GM18499 (cell line): ENCODE data around the gene LRRC27.

Source experiments
- ATAC-seq: cut with Tn5 transposase; IDR thresholded peaks from one replicate; pipeline ENCODE4 v1.9.1; 2021; ENCODE audit warnings: moderate number of reproducible peaks; ENCODE audit not compliant: insufficient read depth, unreplicated experiment

Gene LRRC27

DNA sequence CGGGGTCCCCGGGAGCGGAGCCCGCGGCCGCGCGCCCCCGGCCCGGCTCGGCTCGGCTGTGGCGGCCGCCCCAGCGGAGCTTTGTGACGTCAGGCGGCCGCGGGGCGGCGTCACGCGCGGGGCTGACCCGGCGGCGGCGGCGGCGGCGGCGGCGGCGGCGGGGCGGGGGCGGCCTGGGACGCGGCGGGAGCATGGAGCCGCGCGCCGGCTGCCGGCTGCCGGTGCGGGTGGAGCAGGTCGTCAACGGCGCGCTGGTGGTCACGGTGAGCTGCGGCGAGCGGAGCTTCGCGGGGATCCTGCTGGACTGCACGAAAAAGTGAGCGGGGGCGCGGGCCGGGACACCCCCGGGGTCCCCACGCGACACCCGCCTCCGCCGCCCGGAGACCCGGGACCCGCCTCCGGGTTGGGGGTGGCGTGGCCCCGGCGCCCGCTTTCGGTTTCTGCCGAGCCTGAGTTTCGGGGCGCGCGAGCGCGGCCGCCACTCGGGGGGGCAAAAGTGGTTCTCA, 65.1 kb downstream of the LRRC27 start, which contains the start of gene PWWP2B:
Gene PWWP2B (plus strand): TSS at position 165 of the 506 bp plus-strand sequence. CDS start 27 bp downstream, at position 192.
- no peak for ATAC-seq

DNA sequence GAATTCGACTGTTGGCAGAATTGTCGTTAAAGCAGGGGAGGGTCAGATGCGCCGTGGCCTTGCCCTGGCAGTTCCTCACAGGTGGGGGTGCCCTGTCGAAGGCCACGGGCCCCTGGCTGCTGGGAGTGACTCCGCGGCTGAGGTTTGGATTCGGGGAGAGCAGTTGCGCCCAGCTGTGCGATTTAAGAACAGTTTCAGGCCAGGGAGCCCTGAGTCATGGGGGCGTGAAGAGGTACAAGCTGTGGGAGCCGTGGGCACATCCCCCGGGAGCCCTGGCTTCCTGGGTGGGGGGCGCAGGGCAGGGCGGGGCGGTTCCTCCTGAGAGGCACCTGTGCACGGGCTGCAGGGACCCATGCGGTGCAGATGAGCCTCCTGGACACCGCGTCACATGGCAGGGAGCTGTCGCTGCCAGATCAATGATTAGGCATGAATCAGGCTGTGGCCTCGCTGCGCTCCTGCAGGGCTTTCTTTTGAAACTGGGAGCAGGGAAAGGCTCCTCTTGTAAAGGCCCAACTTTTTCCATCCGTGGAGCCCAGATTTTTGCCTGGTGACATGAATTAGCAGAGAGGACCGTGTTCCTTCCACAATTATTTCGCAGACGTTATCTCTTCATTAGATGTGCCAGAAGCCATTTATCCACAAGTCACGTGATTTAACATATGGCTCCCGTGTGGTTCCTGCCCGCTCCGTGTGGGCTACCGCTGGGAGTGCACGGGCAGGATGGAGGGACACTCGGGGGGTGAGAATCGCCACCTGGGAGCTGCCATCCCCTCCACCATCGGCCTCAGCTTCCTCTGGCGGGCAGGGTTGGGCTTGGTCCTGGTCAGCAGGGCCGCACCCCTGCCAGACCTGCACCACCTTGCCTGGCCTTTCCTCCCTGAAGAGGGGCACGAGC, 65.9 kb downstream of the LRRC27 start:
- no peak for ATAC-seq

DNA sequence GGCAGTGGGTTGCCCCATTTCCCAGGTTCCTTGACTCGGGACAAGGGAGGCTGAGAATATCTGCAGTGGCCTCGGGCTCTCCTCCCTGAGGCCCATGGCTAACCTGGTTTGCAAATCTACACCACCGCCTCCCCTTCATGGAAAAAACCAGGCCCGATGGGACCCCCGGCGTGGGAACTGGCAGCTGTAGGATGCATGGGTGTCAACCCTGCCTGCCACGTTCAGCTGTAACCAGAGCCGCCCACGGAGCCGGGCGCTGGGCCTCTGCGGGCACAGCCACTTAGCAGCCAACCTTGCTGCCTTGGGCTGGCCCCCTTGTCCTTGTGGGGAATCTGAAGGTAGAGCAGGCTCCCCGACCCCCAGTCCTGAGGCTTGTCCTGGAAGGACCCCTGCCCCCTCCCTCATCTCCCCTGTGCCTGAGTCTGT, 66.6 kb downstream of the LRRC27 start:
- no peak for ATAC-seq

DNA sequence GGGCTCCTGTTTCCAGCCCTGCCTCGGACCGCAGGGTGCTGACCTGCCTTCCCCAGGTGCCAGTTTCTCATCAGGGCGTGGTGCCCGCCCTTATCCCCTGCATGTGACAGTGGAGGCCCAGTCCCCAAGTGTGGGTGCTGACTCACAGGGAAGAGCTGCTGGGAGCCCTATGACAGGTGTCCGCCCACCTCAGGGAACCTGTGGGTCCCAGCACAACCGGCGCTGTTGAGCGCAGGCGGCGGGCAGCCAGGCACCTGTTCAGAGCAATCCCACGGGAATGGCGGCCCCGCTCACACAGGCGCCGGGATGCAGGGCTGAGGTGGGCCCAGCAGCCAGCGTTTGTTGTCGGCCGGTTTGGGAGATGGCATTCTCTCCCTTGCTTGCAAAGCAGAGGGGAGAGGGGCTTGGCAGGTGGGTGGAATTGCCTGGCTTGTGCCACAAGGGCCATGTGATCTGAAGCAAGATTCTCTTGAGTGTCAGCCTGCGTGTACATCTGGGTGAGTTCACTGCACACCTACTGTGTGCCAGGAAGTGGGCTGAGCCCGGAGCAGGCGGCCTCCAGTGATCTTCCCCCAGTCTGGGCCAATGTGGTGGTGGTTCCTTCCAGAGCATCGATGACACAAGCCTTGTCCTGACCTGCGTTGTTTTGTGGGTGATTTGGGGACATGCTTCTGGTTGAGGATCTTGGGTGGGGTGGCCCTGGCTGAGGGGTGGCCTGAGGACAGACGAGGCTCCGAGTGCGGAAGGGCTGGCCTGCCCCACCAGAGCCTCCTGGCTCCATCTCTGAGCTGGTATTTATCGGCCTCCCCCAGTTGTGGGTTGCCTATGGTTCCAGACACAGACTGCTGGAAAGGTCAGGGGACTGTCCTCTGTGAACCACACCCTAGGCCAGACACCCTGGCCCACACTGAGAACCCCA, 67.4 kb downstream of the LRRC27 start:
- no peak for ATAC-seq

DNA sequence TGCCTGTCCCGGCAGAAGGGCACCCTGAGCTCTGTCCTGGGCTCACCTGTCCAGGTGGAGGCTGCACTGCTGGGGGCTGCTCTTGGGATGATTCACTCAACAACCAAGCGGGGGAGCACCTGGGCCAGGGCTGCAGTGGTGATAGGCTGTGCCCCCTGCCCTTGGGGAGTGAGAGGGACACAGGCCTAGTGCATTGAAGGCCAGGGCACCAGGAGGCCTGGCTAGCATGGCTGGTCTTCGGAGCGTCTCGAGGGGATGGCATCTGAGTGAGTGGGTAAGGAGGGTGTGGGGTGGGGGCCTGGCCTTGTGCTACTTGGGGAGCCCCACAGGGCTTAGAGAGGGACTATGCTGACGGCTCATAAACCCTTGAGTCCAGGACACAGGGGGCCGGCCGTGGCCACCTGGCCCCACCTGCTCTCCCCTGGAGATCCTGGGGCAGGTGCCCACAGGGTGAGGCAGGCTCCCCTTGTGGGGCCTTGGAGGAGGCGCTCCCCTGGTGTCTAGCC, 68.1 kb downstream of the LRRC27 start:
- no peak for ATAC-seq

DNA sequence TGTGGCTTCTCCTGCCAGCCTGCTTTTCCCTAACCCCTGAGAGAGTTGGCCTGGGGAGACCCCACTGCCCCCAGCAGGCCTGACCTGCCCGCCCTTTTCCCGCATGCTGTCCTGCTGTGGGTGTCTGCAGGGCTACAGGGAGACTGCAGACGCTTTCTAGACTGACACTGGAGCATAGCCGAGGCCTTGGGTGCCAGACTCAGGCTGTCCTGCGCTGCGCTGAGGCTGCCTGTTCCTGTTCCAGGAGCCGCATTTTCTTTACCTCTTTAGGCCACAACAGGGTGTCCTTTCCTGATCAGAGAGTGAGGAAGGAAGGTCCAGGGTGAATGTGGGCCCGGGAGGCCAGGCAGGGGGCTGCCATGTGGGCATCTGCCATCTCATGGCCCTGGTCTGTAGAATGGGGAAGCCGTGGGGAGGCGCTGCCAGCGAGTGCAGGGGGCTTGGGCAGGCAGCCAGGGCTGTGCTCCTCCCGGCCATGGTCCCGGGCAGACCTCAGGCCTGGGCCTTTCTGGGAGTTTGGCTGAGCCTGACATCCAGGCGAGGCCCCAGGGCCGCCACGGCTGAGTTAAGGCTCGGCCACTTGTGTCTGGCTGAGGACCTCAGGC, 68.7 kb downstream of the LRRC27 start:
- ATAC-seq, result no peak

DNA sequence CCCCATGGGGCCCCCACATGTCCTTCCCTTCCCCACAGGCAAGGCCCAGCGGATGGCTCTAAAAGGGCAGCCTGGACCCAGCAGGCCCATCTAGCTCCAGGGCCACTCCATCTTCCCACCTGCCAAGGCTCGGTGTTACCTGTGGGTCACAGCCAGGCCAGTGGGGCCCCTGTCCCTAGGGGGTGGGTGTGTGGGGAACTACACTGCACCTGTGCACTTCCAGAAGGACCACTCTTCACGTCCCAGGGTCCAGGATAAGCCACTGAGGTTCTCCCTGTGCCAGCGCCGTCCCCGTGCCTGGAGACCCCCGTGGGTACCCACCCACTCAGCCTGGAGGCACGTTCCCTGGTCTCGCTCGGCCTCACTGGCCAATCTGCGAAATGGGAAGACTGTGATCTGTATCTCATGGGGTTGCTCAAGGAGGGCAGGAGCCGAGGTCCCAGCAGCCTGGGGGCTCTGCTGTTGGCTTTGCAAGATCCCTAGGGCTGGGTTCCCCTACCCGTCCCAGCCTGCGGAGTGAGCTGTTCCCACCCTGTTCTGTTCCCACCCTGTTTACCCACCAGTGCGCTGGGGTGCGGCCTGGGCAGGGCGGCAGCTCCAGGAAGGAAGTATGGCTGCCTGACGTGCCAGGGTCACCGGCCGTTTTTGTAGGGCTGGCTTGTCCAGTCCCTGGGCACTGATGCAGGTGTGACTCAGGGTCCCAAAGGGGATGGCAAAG, 69.6 kb downstream of the LRRC27 start:
- ATAC-seq, result no peak

DNA sequence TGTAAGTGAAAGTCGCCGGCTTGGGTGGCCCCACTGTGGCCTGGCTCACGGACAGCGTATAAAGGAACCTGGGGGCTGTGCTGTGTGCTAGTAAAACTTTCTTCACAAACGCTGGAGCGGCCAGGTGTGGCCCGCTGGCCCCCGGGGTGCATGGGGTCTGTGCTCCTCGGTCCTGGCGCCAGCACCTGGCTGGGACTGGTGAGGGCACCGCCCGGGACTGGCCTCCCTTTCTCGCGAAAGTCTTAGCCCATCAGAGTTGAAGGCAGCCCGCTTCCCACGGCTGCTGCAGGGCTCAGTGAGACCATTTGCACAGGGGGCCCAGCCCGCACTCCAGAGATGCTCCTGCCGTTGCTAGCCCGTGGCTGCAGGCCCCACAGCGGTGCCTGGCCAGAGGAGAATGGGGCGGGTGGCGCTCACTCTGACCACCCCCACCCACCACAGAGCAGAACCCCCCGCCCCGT, 70.8 kb downstream of the LRRC27 start:
- no peak for ATAC-seq

DNA sequence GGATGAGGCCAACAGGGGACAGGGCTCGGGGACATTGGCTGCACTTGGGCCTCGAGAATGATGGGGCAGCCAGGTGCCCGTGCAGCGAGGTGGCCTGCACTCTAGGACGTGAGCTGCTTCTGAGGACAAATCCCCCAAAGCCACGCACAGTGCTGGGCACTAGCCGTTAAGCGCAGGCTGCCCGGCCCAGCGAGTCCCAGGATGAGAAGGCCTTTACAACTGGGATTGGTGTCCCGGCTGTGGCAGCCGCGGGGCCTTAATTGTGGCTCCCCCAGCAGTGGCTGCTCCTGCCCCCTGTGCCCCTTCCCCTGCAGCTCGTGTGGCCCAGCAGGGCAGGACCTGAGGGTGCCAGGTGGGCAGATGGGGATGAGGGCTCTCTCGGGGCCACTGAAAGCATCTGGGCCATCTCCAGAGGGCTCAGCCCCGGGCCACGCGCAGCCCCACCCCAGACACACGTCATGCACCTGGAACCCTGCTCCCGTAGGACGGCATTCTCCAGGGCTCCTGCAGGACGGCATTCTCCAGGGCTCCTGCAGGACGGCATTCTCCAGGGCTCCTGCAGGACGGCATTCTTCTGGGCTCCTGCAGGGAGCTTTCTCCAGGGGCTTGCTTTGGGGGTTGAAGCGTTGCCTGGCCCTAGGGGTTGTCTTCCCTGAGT, 71.6 kb downstream of the LRRC27 start:
- no peak for ATAC-seq

DNA sequence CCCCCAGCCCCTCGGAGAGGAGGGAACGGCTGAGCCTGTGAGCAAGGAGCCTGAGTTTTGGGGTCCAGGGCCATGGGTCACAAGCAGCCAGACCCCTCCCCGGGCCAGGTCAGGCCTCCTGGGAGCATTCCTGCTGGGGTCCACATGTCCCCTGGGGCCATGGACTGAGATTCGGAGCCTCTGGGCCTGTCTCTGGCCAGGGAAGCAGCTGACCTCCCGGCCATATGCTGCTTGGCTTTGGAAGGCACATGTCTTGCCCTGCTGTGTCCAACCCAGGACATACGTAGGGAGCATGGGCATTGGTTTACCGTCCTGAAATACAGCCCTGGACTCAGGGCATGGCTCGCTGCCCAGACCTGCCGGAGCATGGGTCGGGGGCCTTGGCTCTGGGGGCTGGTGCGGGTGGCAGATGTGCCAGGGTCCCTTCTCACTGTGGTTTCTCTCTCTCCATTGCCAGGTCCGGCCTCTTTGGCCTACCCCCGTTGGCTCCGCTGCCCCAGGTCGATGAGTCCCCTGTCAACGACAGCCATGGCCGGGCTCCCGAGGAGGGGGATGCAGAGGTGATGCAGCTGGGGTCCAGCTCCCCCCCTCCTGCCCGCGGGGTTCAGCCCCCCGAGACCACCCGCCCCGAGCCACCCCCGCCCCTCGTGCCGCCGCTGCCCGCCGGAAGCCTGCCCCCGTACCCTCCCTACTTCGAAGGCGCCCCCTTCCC, 72.3 kb downstream of the LRRC27 start:
- ATAC-seq, result no peak

DNA sequence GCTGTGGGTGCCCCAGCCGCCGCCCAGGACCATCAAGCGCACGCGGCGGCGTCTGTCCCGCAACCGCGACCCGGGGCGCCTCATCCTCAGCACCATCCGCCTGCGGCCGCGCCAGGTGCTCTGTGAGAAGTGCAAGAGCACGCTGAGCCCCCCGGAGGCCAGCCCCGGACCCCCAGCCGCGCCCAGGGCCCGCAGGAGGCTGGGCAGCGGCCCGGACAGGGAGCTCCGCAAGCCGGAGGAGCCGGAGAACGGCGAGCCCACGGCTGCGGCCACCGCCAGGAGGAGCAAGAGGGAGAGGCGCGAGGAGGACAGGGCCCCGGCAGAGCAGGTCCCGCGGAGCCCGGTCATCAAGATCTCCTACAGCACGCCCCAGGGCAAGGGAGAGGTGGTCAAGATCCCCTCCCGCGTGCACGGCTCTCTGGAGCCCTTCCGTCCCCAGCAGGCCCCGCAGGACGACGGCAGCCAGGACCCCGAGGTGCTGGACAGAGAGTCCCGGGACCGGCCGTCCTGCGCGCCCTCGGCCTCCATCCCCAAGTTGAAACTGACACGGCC, 73.0 kb downstream of the LRRC27 start:
- no peak for ATAC-seq

DNA sequence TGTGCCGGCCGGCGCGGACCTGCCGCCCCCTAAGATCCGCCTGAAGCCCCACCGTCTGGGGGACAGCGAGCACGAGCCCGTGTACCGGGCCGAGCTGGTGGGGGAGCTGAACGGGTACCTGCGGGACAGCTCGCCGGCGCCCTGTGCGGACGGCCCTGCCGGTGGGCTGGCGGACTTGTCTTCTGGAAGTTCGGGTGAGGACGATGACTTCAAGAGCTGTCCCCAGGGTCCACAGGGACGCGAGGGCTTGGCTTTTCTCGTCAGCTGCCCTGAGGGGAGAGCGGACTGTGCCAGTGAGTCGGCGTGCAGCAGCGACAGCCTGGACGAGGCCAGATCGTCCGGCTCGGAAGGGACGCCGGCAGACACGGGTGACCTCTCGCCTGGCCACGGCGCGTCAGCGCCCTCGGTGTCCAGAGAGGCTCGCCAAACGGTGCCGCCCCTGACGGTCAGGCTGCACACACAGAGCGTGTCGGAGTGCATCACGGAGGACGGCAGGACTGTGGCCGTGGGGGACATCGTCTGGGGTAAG, 73.5 kb downstream of the LRRC27 start:
- no peak for ATAC-seq

DNA sequence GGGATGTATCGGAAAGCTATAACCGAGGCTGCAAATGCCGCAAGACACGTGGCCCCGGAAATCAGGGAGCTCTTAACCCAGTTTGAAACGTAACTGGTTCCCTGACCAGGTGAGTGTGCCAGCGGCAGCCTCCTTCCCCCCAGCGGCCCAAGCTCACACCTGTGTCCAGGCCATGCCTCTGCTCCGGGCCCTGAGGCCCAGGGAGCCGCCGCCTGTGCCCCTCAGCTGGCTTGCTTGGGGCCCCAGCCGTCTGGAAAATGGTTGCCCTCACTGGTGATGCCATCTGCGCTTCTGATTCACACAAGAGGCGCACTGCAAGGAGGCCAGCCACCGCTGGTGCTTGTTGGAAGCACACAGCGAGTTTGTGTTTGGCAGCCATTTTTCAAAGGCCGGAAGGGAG, 74.2 kb downstream of the LRRC27 start:
- ATAC-seq, result no peak

DNA sequence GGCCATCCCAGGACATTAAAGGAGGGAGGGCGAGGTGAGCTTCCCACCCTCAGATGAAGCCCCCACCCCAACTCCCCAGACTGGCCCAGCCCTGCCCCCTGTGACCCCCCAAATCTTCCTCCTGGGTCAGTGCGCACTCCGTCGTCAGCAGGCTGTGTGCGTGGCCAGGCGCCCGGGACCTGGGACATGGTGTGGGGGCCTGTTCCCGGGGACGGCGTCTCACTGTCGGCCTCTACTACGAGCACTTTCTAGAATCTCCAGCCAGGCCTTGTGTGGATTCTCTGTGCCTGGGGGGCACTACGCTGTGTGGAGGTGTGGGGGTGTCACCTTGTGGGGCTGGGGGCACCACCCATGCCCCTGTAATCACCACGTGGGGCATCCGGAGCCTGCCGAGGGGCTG, 74.8 kb downstream of the LRRC27 start:
- ATAC-seq, result no peak

DNA sequence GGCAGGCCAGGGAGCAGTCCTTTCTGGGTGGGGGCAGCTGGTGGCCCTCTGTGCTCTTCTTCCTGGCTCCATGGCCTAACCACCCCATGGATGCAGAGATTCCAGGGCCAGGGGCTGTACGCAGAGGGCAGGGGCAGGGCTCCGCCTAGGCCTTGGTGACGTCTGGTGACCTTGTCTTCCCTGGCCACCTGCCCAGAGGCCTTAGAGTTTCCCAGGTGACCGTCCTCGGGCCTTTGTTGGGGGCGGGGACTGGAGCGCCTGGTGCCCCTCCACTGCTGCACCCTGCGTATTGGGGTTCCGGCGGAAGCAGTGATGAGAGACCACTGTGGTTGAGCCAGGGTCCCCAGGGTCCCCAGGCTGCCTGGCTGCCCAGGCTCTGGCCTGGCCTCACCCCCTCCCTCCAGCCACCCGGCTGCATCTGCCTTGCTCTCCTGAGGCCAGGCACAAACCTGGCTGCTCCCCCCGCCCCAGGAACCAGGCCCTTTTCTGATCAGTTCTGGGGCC, 75.3 kb downstream of the LRRC27 start:
- no peak for ATAC-seq

DNA sequence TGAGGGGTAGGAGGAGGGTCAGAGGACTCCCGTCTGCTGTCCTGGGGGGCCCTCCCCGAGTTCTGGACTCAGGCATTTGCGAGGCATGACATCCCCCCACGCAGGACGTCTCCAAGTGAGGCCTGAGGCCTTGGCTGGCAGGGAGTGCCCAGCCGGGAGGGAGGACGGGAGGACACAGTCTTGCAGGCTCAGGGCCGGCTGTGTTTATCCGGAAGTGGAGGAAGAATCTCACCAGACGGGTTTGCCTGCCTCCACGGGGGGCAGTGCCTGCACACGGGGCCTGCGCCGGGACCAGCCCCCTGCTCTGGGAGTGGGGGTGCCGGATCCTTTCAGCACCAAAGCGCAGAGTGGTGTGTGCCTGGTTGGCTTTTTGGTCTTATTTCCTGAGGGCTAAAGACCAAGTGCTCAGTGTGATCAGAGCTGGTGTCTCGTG, 75.9 kb downstream of the LRRC27 start:
- no peak for ATAC-seq

DNA sequence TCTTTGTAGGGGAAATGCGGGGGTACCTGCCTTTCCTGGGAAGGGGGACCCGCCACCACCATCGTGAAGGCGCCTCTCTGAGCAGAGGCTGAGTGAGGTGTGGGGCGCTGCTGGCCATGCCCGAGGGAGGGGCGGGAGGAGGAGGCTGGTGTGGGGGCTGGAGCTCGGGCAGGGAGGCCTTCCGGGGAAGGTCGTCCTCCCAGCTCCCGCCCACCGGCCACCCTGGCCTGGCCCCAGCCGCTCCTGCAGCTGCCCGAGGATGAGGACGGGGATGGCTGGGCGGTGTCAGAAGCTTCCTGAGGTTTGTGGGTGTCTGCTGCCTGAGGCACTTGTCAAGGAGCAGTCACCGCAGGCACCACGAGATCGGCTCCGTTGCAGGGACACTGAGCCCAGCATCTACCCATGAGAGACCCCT, 76.4 kb downstream of the LRRC27 start:
- ATAC-seq, result no peak
